OCI-LY3 (cell line): ENCODE results near the gene PSMC6.

ENCODE experiments used
- H2AFZ ChIP-seq: fragments of 200-600, 300-600 bp; shearing (Covaris generic); 2 replicates; pipeline ENCODE4 v1.6.0; 2014; ENCODE audit warnings: antibody characterized with exemption, low read depth, low read length
- H3K27ac ChIP-seq: fragments of 200-600, 300-600 bp; sonication (generic); 2 replicates; pipeline ENCODE4 v1.5.1; 2014; ENCODE audit warnings: mild to moderate bottlenecking, low read length, moderate library complexity, mixed read lengths
- H3K27me3 ChIP-seq: fragments of 200-600, 300-600 bp; sonication (generic); 2 replicates; pipeline ENCODE4 v1.6.1; 2014; ENCODE audit warnings: low read depth, low read length, mixed read lengths
- H3K36me3 ChIP-seq: fragments of 200-600, 300-600 bp; sonication (generic); replicated peaks from 2 replicates; pipeline ENCODE3; 2014; ENCODE audit warnings: low read depth, low read length, mixed read lengths
- H3K4me1 ChIP-seq: fragments of 300-600, 200-600 bp; sonication (generic); 2 replicates; pipeline ENCODE4 v1.6.1; 2014; ENCODE audit warnings: low read length, mixed read lengths
- H3K4me2 ChIP-seq: fragments of 200-600, 300-600 bp; sonication (generic); 2 replicates; pipeline ENCODE4 v1.6.1; 2014; ENCODE audit warnings: low read length, mixed read lengths
- H3K4me3 ChIP-seq: fragments of 300-600, 200-600 bp; sonication (generic); 2 replicates; pipeline ENCODE4 v1.5.1; 2014; ENCODE audit warnings: antibody characterized with exemption, mild to moderate bottlenecking, low read length, moderate library complexity
- H3K79me2 ChIP-seq: fragments of 300-600, 200-600 bp; shearing (Covaris generic); 2 replicates; pipeline ENCODE4 v1.6.1; 2014; ENCODE audit warnings: mild to moderate bottlenecking, low read length, mixed read lengths
- H3K9ac ChIP-seq: fragments of 300-600, 200-600 bp; shearing (Covaris generic); 2 replicates; pipeline ENCODE4 v1.6.0; 2014; ENCODE audit warnings: mild to moderate bottlenecking, low read length, moderate library complexity
- H3K9me3 ChIP-seq: fragments of 200-600, 300-600 bp; shearing (Covaris generic); 2 replicates; pipeline ENCODE4 v1.6.1; 2014; ENCODE audit warnings: low read length, mixed read lengths; ENCODE audit not compliant: insufficient read depth
- H4K20me1 ChIP-seq: fragments of 200-600, 300-600 bp; sonication (generic); 2 replicates; pipeline ENCODE4 v1.6.1; 2016; ENCODE audit warnings: low read length, mixed read lengths; ENCODE audit not compliant: insufficient read depth
- EZH2phosphoT487 ChIP-seq: fragments of 200-600 bp; shearing (Covaris generic); IDR thresholded peaks from 2 replicates; pipeline ENCODE4 v1.6.1; 2018; ENCODE audit warnings: antibody characterized with exemption, mixed run types, low read depth
- TF ChIP-seq, protein P1 (sequence below): fragments of 200-600, 300-600 bp; sonication (generic); IDR thresholded peaks from 2 replicates; pipeline ENCODE4 v1.5.1; 2014; ENCODE audit warnings: antibody characterized with exemption, low read length, low read depth

Gene PSMC6

DNA sequence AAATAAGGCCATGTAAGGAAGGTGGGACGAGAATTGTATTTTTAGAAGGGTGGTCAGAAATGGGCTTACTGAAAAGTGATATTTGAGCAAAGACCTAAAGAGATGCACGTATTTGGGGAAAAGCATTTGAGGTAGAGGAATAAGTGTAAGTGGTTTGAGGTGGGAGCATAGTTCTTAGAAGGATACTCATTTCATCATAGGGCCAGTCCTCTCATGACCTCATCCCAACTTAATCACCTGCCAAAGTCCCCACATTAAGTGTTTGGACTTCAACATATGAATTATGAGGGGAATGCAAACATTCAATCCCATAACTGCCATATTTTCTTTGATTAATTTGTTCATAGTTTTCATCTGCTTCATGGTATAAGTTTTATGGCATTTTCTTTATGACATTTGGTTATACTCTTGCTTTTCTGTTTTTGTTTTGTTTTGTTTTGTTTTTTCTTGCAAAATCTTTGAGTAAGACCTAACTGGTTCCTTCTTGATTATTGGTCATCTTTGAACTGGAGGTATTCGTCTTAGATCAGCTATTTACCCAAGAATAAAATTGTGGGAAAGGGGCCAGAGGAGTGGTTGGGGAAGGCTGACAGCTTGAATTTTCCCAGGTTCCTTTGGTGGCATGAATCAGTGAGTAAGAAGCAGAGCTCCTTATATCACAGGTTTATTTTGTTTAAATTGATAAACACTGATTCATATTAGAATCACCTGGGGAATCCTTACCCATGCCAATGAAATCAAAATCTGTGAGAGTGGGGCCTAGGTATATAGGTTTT lies 60.2 kb downstream of the PSMC6 start:
- H3K36me3 ChIP-seq, result peaks cover 8% of the 10 kb centered on the region
- H3K79me2 ChIP-seq, result no peaks in the 10 kb centered on the region
- no peaks in the 10 kb centered on the region for H3K9me3 ChIP-seq
- H2AFZ ChIP-seq, result no peak overlapping the region
- H3K4me3 ChIP-seq, result no peak overlapping the region
- no peak overlapping the region for H3K27ac ChIP-seq
- no peaks in the 10 kb centered on the region for H3K27me3 ChIP-seq
- H3K4me1 ChIP-seq, result no peaks in the 10 kb centered on the region
- H3K9ac ChIP-seq, result no peak overlapping the region
- no peak overlapping the region for H3K4me2 ChIP-seq
- H4K20me1 ChIP-seq, result no peaks in the 10 kb centered on the region
- TF ChIP-seq, protein P1, sequence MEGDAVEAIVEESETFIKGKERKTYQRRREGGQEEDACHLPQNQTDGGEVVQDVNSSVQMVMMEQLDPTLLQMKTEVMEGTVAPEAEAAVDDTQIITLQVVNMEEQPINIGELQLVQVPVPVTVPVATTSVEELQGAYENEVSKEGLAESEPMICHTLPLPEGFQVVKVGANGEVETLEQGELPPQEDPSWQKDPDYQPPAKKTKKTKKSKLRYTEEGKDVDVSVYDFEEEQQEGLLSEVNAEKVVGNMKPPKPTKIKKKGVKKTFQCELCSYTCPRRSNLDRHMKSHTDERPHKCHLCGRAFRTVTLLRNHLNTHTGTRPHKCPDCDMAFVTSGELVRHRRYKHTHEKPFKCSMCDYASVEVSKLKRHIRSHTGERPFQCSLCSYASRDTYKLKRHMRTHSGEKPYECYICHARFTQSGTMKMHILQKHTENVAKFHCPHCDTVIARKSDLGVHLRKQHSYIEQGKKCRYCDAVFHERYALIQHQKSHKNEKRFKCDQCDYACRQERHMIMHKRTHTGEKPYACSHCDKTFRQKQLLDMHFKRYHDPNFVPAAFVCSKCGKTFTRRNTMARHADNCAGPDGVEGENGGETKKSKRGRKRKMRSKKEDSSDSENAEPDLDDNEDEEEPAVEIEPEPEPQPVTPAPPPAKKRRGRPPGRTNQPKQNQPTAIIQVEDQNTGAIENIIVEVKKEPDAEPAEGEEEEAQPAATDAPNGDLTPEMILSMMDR, result no peak
- no peak for TF ChIP-seq EZH2phosphoT487

DNA sequence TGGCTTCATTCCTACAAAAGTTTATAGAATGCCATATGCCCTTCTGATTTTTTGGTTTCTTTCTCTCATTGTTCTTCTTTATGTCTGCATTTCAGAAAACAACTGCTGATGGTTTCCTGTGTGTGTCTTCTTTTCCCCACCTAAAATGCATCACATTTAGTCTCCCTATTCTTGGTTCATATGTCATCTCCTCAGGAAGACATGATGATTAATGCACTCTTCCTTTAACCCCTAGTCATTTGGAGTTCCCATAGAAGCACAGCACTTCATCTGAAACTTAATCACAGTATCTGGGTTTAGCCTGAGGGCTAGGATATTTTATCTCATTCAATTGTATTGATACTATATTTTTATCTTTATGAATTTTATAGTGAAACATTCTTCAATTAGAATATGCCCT lies 62.9 kb downstream of the PSMC6 start:
- H4K20me1 ChIP-seq, result no peaks in the 10 kb centered on the region
- no peak overlapping the region for H3K4me2 ChIP-seq
- no peaks in the 10 kb centered on the region for H3K9me3 ChIP-seq
- no peak overlapping the region for H3K9ac ChIP-seq
- peaks cover 11% of the 10 kb centered on the region for H3K36me3 ChIP-seq
- no peak overlapping the region for H3K27ac ChIP-seq
- no peaks in the 10 kb centered on the region for H3K4me1 ChIP-seq
- H3K27me3 ChIP-seq, result no peaks in the 10 kb centered on the region
- H2AFZ ChIP-seq, result no peak overlapping the region
- no peak for TF ChIP-seq EZH2phosphoT487
- TF ChIP-seq, protein P1, result no peak
- no peaks in the 10 kb centered on the region for H3K79me2 ChIP-seq
- no peak overlapping the region for H3K4me3 ChIP-seq

- H3K27ac ChIP-seq, result no peak overlapping the region
- peaks cover 27% of the 10 kb centered on the region for H3K36me3 ChIP-seq
Observed at GRCh38 chr14:52776816-52777215, 69.8 kb downstream of the PSMC6 start.

More at GRCh38 chr14:52776816-52777215, 69.8 kb downstream of the PSMC6 start:
- H3K9ac ChIP-seq, result no peak overlapping the region
- H3K79me2 ChIP-seq, result no peaks in the 10 kb centered on the region
- no peak overlapping the region for H2AFZ ChIP-seq
- no peaks in the 10 kb centered on the region for H3K27me3 ChIP-seq
- no peaks in the 10 kb centered on the region for H4K20me1 ChIP-seq
- no peak overlapping the region for H3K4me2 ChIP-seq
- no peaks in the 10 kb centered on the region for H3K9me3 ChIP-seq
- TF ChIP-seq EZH2phosphoT487, result no peak
- TF ChIP-seq, protein P1, result no peak
- no peaks in the 10 kb centered on the region for H3K4me1 ChIP-seq
- no peak overlapping the region for H3K4me3 ChIP-seq
